CD1c-positive myeloid dendritic cell (primary cell): ENCODE data around the gene OR6B2.

ENCODE experiments used
- DNase-seq: peaks from one replicate; pipeline ENCODE4 v3.0.0-alpha.2; 2016; ENCODE audit errors: extremely low spot score

OR6B2 gene

GRCh38 chr2:240041363-240041762, 11.1 kb upstream of the OR6B2 start:
- DNase-seq, result no peak

DNA sequence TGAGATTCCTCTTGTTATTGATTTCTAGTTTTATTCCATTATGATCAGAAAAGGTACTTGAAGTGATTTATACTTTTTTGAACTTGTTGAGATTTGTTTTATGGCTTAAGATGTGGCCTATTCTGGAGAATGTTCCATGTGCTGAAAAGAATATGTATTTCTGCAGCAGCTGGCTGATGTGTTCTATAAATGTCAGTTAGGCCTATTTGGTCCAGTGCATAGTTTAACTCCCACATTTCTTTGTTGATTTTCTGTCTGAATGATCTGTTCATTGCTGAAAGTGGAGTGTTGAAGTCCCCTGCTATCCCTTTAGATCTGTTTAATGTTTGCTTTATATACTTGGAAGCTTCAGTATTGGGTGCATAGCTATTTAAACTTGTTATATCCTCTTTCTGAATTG, 7.1 kb upstream of the OR6B2 start:
- DNase-seq, result no peak

DNA sequence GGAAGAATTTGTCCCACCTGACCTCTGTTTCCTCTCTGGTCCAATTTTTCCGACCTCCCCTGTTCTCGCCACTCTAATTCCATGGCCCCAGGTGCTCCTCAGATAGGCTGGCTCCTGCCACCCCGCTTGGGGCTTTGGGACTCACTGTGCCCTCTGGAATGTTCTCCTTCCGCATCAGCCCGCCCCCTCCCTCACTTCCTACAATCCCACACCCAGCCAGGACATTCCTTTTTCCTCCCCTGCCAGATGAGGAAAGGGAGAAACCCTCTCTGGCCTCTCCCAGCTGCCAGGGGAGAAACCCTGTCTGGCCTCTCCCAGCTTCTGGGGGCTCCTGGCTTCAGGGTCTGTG, 3.1 kb upstream of the OR6B2 start:
- DNase-seq, result no peak

DNA sequence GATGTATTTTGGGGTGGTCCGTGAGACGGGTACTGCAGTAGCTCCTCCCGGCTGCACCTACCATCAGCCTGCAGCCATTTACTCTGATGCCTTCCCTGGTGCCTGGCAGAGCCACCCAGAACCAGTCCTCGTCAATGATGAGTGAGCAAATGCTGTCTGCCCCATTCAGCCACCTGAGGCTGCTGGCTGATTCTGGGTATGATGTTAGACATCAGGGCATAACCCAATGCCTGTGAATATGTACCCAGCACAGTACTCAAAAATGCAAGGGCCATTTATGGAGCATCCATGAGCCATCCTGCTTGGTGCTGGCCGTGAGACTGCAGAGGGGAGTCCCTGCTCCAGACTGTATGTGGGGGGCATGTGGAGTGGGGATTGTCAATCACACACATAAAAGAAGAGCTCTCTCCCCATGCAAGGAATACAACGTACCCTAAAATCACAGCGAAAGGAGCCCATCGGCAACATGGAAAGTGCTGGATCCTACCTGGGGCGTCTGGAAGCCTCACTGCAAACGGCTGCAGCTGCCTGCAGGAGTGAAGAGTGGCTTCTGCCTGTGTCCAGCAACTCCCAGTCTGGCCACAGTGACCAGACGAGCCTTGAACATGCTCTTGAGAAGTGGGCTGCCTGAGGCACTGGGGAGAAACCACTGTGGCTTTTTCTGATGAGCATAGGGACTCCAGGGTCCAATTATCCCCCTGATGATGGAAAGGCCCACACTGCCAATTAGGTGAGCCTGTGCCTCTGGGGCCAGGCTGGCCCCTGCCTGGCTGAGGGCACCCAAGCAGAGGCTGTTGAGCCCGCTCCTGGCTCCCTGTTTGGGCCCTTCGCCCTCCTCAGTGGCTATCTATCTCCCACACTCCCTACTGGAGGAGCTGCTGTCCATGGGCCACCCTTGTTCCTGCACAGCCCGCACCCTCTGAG, 2.4 kb upstream of the OR6B2 start:
- DNase-seq, result no peak

DNA sequence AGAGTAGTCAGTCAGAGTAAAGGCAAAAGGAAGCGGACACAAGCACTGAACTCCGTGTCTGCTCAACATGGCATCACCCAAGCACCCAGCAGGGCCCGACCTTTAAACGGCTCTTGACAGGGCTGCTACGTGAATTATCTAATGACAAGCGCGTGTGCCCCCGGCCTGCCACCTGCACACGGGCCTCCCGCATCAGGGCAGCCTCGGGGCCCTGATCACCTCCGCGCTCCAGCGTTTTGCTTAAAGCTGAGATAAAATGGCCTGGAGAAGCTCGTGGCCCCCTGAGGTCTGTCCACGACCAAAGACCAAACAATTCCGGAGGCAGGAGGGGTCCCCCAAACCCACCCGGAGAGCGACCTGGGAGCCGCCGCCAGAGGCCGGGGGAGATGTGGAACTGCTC, 5.5 kb downstream of the OR6B2 start:
- peak; percentile 7 for DNase-seq

GRCh38 chr2:240023792-240024191, 6.4 kb downstream of the OR6B2 start:
- DNase-seq, result no peak

DNA sequence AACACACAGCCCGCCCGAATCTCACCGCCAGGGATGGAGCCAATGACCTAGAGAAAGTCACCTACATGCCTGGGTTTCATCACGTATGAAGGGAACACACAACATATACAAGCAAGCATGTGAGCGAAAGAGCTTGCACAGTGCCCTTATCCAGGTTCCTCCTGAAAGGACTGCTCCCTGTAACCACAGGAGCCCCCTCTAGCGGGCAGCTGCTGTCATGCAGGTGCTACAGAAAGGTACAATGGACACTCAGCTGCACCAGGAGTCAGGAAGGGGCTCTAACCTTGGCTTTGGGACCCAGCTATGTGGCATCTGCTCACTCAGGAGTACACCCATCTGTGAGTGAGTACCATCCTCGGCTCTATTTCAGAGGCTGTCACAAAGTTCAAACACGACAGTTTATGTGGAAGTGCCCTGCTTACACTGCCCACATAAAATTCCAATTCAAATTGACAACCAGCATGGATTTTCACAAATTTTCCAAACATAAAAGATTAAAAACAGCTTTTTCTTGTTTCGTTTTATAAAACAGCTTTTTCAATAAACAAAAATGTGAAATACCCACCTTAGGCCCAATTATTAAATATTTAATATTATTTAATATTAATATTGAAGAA, 8.6 kb downstream of the OR6B2 start:
- DNase-seq, result peak; percentile 70

- DNase-seq, result no peak
Observed at GRCh38 chr2:240018071-240018750, 12.0 kb downstream of the OR6B2 start.

DNA sequence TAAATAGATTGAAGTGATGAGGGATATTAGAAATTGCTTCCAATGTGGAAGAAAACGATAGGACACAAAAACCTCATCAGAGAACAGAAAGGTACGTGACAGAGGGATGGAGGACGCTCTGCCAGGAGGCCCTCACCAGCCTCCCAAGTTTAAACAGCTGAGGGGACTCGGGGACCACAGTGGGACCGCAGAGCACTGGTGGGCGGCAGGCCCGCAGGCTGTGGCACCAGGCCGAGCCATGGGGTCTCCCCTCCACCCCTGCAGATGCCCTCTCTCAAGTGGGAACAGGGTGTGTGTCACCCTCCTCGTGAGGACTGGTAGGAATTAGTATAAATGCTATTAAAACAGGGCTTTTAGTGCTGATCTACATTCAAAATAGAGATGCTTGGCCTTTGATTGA, 15.9 kb downstream of the OR6B2 start:
- DNase-seq, result no peak

- DNase-seq, result no peak
Observed at GRCh38 chr2:240013343-240013742, 16.9 kb downstream of the OR6B2 start.

DNA sequence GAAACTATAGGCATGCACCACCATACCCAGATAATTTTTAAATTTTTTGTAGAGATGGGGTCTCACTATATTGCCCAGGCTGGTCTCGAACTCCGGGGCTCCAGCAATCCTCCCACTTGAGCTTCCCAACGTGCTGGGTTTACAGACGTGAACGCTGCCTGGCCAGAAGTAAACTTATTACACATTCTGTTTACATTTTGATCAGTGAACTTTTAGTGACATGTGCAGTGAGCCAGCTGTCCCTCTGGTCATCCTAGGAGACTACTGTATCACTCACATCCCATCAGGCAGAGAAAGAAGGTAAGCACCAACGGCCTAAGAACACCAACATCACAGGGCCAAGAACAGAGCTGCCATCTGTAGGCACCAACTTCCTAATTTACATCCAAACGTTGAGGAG, 27.2 kb downstream of the OR6B2 start:
- no peak for DNase-seq

DNA sequence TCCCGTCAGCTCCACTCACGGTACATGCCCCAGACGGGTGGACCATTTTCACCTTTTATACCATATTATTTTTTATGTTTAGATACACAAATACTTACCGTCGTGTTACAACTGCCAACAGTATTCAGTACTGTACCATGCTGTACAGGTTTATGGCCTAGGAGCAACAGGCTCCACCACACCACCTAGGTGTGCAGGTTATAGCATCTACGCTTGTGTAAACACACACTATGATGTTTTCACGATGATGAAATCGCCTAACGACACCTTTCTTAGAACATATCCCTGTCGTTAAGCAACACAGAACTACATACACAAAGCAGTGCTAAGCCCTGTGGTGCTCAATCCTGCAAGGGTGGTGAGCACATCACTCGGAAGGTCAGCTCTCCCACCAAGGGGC, 29.6 kb downstream of the OR6B2 start:
- no peak for DNase-seq

GRCh38 chr2:239997686-239998409, 32.4 kb downstream of the OR6B2 start:
- no peak for DNase-seq

DNA sequence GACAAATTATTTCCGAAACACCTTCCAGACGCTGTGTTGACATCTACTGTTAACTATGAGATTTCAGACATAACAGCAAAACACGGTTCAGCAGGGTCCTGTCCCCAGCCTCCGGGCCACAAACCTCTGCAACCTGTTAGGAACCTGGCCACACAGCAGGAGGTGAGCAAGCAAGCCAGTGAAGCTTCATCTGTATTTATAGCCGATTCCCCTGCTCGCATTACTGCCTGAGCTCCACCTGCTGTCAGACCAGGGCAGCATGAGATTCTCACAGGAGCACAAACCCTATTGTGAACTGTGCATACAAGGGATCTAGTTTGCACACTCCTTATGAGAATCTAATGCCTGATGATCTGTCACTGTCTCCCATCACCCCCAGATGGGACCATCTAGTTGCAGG, 36.1 kb downstream of the OR6B2 start:
- DNase-seq, result no peak

- DNase-seq, result no peak
Observed at GRCh38 chr2:239993291-239993690, 36.9 kb downstream of the OR6B2 start.

GRCh38 chr2:239991689-239992314, 38.4 kb downstream of the OR6B2 start:
- DNase-seq, result peak; percentile 73

DNA sequence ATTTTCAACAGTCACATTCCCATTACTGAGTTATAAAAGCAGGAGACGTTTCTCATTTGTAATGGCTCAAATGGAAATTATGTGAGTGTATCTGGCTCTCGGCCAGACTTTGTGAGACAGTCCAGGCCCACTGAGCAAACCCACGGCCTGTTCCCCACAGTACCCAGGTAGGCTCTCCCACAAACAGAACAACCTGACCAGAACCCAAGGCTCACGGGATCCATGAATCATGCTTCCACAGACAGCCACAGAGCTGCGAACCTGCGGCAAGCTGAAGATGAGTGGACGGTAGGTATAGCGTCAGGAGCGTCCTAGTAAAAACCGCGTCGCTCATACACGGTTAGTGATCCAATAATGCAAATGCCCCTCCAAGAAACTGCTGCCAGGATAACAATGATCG, 39.3 kb downstream of the OR6B2 start:
- no peak for DNase-seq

DNA sequence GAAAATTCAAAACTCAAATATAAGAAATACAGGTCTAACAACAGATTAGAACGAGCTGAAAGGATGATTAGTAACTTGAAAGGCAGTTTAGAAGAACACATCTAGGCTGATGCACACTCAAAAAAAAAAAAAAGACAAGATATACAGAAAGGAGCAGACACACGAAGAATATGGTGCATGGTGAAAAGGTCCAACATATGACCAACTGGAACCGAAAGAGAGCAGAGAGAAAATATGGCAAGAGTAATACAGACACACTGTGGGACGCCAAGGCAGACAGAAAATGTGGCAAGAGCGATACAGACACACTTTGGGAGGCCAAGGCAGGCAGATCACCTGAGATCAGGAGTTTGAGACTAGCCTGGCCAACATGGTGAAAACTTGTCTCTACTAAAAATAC, 44.9 kb downstream of the OR6B2 start:
- no peak for DNase-seq

GRCh38 chr2:239984421-239985194, 45.6 kb downstream of the OR6B2 start:
- no peak for DNase-seq

DNA sequence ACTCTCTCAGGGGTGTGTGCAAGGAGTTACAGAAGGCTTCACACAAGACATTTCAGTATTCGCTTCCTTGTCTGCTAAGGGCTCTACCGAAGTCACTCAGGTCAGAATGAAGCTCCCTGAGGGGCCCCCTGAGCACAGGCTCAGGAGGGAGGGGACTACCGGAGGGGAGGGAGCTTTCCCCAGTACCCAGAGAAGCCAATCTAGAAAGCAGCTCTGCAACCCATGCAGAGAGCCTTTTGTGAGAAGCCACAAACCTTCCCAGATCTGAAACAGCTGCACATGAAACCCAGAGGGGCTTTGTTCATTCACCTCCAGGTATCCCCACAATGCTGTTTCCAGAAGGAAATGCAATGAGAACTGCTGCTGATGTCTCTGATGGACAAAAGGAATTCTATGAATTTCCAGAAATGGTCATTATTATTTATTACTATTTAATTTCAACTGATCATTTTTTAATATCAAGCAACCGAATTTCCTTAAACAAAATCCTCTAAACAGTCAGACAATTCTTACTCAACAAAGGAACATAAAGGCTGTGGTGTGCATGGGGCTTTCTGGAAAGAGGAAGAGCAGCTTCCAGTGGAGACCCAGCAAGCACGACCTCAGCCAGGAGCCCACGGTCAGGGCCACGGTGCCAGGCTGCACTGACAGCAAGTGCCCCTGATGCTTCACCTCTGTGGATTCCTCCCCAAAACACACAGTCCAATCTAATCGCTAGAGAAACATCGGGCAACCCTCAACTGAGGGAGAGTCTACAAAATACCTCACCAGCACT, 47.0 kb downstream of the OR6B2 start:
- peak; percentile 3 for DNase-seq
